GM13976 (cell line): Measurements from ENCODE around the gene KRT6C.
"Not testable (repeated sequence)": the region's sequence is repeated elsewhere in the genome, so short reads cannot be mapped to it uniquely, and the experiment has no call there.

ENCODE experiments used
- DNase-seq: peaks from one replicate; pipeline ENCODE4 v3.0.0; 2012; ENCODE audit warnings: low spot score
- CTCF ChIP-seq: IDR thresholded peaks from 2 replicates; pipeline ENCODE4 v1.5.1; 2012; ENCODE audit warnings: borderline replicate concordance, mild to moderate bottlenecking; ENCODE audit not compliant: insufficient read depth; ENCODE audit errors: extremely low read depth, missing control alignments, control extremely low read depth
- in situ Hi-C: fragments of 300-500 bp; cut with MboI; formaldehyde crosslinking; loops from one replicate; pipeline ENCODE4 v1.12.0; 2022; ENCODE audit warnings: low sequenced_read_pairs, mixed read lengths, inconsistent platforms; ENCODE audit not compliant: unreplicated experiment

The KRT6C gene

GRCh38 chr12:52461693-52462092 lies 11.9 kb downstream of the KRT6C start:
- no peak for DNase-seq

GRCh38 chr12:52458861-52459260 lies 14.7 kb downstream of the KRT6C start:
- no peak for TF ChIP-seq CTCF
- in situ Hi-C loops, result no loop called here
- DNase-seq, result no peak

More at GRCh38 chr12:52461693-52462092, 11.9 kb downstream of the KRT6C start:
- in situ Hi-C loops, result no loop called here
- no peak for TF ChIP-seq CTCF

- in situ Hi-C loops, result no loop called here
- no peak for DNase-seq
- TF ChIP-seq CTCF, result no peak
These were observed 17.8 kb downstream of the KRT6C start for GRCh38 chr12:52455821-52456220.

- no peak for TF ChIP-seq CTCF
- no peak for DNase-seq
- in situ Hi-C loops, result no loop called here
These were observed 19.0 kb downstream of the KRT6C start for GRCh38 chr12:52454411-52455201.

- DNase-seq, result no peak
- no peak for TF ChIP-seq CTCF
- in situ Hi-C loops, result no loop called here
These were observed 21.5 kb downstream of the KRT6C start, which contains the start of gene KRT6B for GRCh38 chr12:52452101-52452500. TSS of gene KRT6B (minus strand) at chr12:52452146. CDS start at chr12:52452078, 68 bp downstream.

GRCh38 chr12:52448228-52448627 lies 25.4 kb downstream of the KRT6C start:
- in situ Hi-C loops, result no loop called here
- DNase-seq, result no peak
- TF ChIP-seq CTCF, result no peak

GRCh38 chr12:52447196-52447595 lies 26.4 kb downstream of the KRT6C start:
- DNase-seq, in situ Hi-C loops: not testable (repeated sequence)
